Breast epithelium (tissue), 4 donors: ENCODE data around the gene SDC3. TPM values are rescaled to one million over a fixed set of nuclear protein-coding genes. Genes with fewer than 3 reads are reported as not detected.

ENCODE experiments used
- DNase-seq, 2 donors: peaks; one replicate each; pipeline ENCODE4 v3.0.0-alpha.2; 2019; ENCODE audit warnings: low spot score in 2 of 2
- H3K27ac ChIP-seq, 2 donors: fragments of 200-600 bp; sonication (generic) in 1 of 2; one replicate each; pipeline ENCODE4 v1.5.1; 2016 to 2019; ENCODE audit warnings: mild to moderate bottlenecking in 1 of 2
- H3K27me3 ChIP-seq, 2 donors: fragments of 200-600 bp; sonication (generic) in 1 of 2; one replicate each; pipeline versions ENCODE4 v1.5.1 to v1.6.0; 2017 to 2019; ENCODE audit warnings: control low read depth in 1 of 2, mild to moderate bottlenecking in 1 of 2
- H3K36me3 ChIP-seq: fragments of 200-600 bp; one replicate; pipeline ENCODE4 v1.5.1; 2019
- H3K4me1 ChIP-seq, 2 donors: fragments of 200-600 bp; sonication (generic); one replicate each; pipeline ENCODE4 v1.5.1; 2016 to 2019; ENCODE audit warnings: control low read depth in 1 of 2
- H3K4me3 ChIP-seq, 3 donors: fragments of 200-600 bp; sonication (generic); 1 replicate in 2 of 3; 2 replicates in 1 of 3; pipeline ENCODE4 v1.5.1; 2016 to 2019; ENCODE audit warnings: mild to moderate bottlenecking in 3 of 3, moderate library complexity in 2 of 3
- H3K9me3 ChIP-seq, 2 donors: fragments of 200-600 bp; sonication (generic) in 1 of 2; one replicate each; pipeline ENCODE4 v1.5.1; 2016 to 2019; ENCODE audit warnings: control low read depth in 1 of 2
- CTCF ChIP-seq, 3 donors: fragments of 450-650 bp; IDR thresholded peaks; one replicate each; pipeline ENCODE4 v1.5.1; 2016 to 2017; ENCODE audit warnings: antibody characterized with exemption in 3 of 3, mild to moderate bottlenecking in 3 of 3, moderate library complexity in 3 of 3
- POLR2A ChIP-seq: fragments of 450-650 bp; IDR thresholded peaks from one replicate; pipeline ENCODE4 v1.6.1; 2016; ENCODE audit warnings: antibody characterized with exemption, mild to moderate bottlenecking, moderate library complexity
- POLR2AphosphoS5 ChIP-seq, 3 donors: sonication (generic); formaldehyde crosslinking; IDR thresholded peaks; one replicate each; pipeline ENCODE4 v1.6.1; 2017; ENCODE audit warnings: antibody characterized with exemption in 3 of 3
- intact Hi-C: fragments of 100-400 bp; cut with DNase I; formaldehyde crosslinking; loops from one replicate; pipeline ENCODE4 v1.15.1; 2023; ENCODE audit warnings: low total_unique reads
- total RNA-seq, 3 donors: library from RNA; depleted of rRNA; stranded (reverse); fragments of >200 nt; gene quantifications; one replicate each; pipeline ENCODE4 v1.1.0, GENCODE V29; 2016

Gene SDC3
- total RNA-seq, 3 donors from 2014 or later = 16.5 to 37.8 (median 26.2) TPM

GRCh38 chr1:30896905-30897304, 11.7 kb downstream of the SDC3 start:
- Histone ChIP-seq H3K9me3 (no peaks in the 10 kb centered on the region), H3K27ac (no peak overlapping the region), H3K4me1 (peaks cover 4% of the 10 kb centered on the region in 2 donors), H3K36me3 (no peaks in the 10 kb centered on the region), H3K27me3 (no peaks in the 10 kb centered on the region), H3K4me3 (no peak overlapping the region)
- no peak for TF ChIP-seq CTCF (IDR thresholded peaks at IDR 0.05)
- no peak for TF ChIP-seq POLR2A
- TF ChIP-seq POLR2AphosphoS5 (IDR thresholded peaks at IDR 0.05) = no peak
- DNase-seq = no peak
- intact Hi-C loops = no loop called here

GRCh38 chr1:30895944-30896660, 12.5 kb downstream of the SDC3 start:
- H3K4me1 ChIP-seq = peaks cover 0 to 2% of the 10 kb centered on the region in 2 donors
- H3K9me3 ChIP-seq = no peaks in the 10 kb centered on the region
- intact Hi-C loops = no loop called here
- H3K4me3 ChIP-seq = no peak overlapping the region
- no peaks in the 10 kb centered on the region for H3K36me3 ChIP-seq
- no peak for TF ChIP-seq POLR2AphosphoS5 (IDR thresholded peaks at IDR 0.05)
- TF ChIP-seq POLR2A = no peak
- peak overlapping the region in 1 of 2 donors; percentile 9 for H3K27ac ChIP-seq
- DNase-seq = no peak
- no peaks in the 10 kb centered on the region for H3K27me3 ChIP-seq

GRCh38 chr1:30895382-30895943, 13.1 kb downstream of the SDC3 start:
- no peak for DNase-seq
- no peak for TF ChIP-seq POLR2AphosphoS5 (IDR thresholded peaks at IDR 0.05)
- no peak for TF ChIP-seq CTCF (IDR thresholded peaks at IDR 0.05)
- no peak for TF ChIP-seq POLR2A
- intact Hi-C loops = no loop called here
- no peaks in the 10 kb centered on the region for H3K4me1 ChIP-seq
- H3K4me3 ChIP-seq = no peak overlapping the region
- H3K9me3 ChIP-seq = no peaks in the 10 kb centered on the region
- H3K27me3 ChIP-seq = no peaks in the 10 kb centered on the region
- H3K27ac ChIP-seq = peak overlapping the region in 1 of 2 donors; percentile 9
- H3K36me3 ChIP-seq = no peaks in the 10 kb centered on the region

GRCh38 chr1:30894508-30894973, 14.0 kb downstream of the SDC3 start:
- Histone ChIP-seq H3K9me3 (no peaks in the 10 kb centered on the region), H3K27me3 (no peaks in the 10 kb centered on the region), H3K27ac (no peak overlapping the region), H3K4me1 (no peaks in the 10 kb centered on the region), H3K36me3 (no peaks in the 10 kb centered on the region), H3K4me3 (no peak overlapping the region)
- intact Hi-C loops = no loop called here
- no peak for TF ChIP-seq POLR2AphosphoS5 (IDR thresholded peaks at IDR 0.05)
- no peak for DNase-seq

GRCh38 chr1:30893776-30894507, 14.6 kb downstream of the SDC3 start:
- peaks cover 0 to 4% of the 10 kb centered on the region in 2 donors for H3K4me1 ChIP-seq
- H3K4me3 ChIP-seq = no peak overlapping the region
- DNase-seq = no peak
- no peak for TF ChIP-seq POLR2A
- TF ChIP-seq CTCF (IDR thresholded peaks at IDR 0.05) = no peak
- no peak for TF ChIP-seq POLR2AphosphoS5 (IDR thresholded peaks at IDR 0.05)
- no peaks in the 10 kb centered on the region for H3K27me3 ChIP-seq
- H3K27ac ChIP-seq = no peak overlapping the region
- intact Hi-C loops = no loop called here
- H3K9me3 ChIP-seq = no peaks in the 10 kb centered on the region
- no peaks in the 10 kb centered on the region for H3K36me3 ChIP-seq

- no peak for DNase-seq
- Histone ChIP-seq H3K4me1 (peaks cover 6 to 16% of the 10 kb centered on the region in 2 donors), H3K9me3 (no peaks in the 10 kb centered on the region), H3K27ac (peak overlapping the region; percentile 9 to 14), H3K36me3 (no peaks in the 10 kb centered on the region), H3K27me3 (no peaks in the 10 kb centered on the region), H3K4me3 (no peak overlapping the region)
- TF ChIP-seq CTCF (IDR thresholded peaks at IDR 0.05) (no peak), POLR2A (no peak), POLR2AphosphoS5 (IDR thresholded peaks at IDR 0.05) (no peak)
- intact Hi-C loops = no loop called here
Observed at GRCh38 chr1:30892671-30893073, 15.9 kb downstream of the SDC3 start.
